GM12878 (cell line): Measurements from ENCODE around the gene EFCAB7. TPM values are rescaled to one million over a fixed set of nuclear protein-coding genes. Genes with fewer than 3 reads are reported as not detected.

Experiments used
- ATAC-seq: fragments of 200-7000 bp; cut with Tn5 transposase; 3 replicates; pipeline ENCODE4 v1.9.1; 2020; ENCODE audit warnings: mild to moderate bottlenecking, moderate library complexity
- BruUV-seq: library from RNA; stranded (reverse); fragments of 400-500 nt; replicated peaks from 2 replicates; lab custom pipeline; 2021; lab: Mats Ljungman, UMichigan
- CTCF ChIA-PET: fragments of 300-600 bp; sonication (Branson Sonifier 250); formaldehyde crosslinking; extraction: SDS; loops from one replicate; lab custom pipeline; 2021; ENCODE audit warnings: inconsistent platforms; lab: Yijun Ruan, JAX
- POLR2A ChIA-PET: fragments of 350-600 bp; formaldehyde crosslinking; extraction: SDS; loops from one replicate; lab custom pipeline; 2021; ENCODE audit warnings: inconsistent platforms; lab: Charles Lee
- RAD21 ChIA-PET: fragments of 300-600 bp; sonication (Branson Sonifier 250); formaldehyde crosslinking; loops from one replicate; lab custom pipeline; 2023; ENCODE audit warnings: antibody characterized with exemption; ENCODE audit not compliant: unreplicated experiment; lab: Charles Lee
- SMC1A ChIA-PET: fragments of 300-600 bp; sonication (Branson Sonifier 250); formaldehyde crosslinking; loops from one replicate; lab custom pipeline; 2023; ENCODE audit not compliant: unreplicated experiment, uncharacterized antibody; lab: Charles Lee
- DNase-seq: peaks from one replicate; pipeline ENCODE4 v3.0.0-alpha.2; 2011; ENCODE audit warnings: low read depth, low spot score
- FAIRE-seq: peaks from 3 replicates; lab custom pipeline; 2011; peaks lifted over from hg19 to GRCh38; lab: Jason Lieb, UNC
- H2AFZ ChIP-seq: 2 replicates; pipeline ENCODE4 v1.6.0; 2011; ENCODE audit warnings: low read depth, low read length, control low read depth; ENCODE audit not compliant: control insufficient read depth
- H3K27ac ChIP-seq: 2 replicates; pipeline ENCODE4 v1.5.1; 2011; ENCODE audit warnings: control low read depth; ENCODE audit not compliant: control insufficient read depth, insufficient read depth
- H3K27me3 ChIP-seq, 2 experiments: replicated peaks in 1 of 2; 2 replicates each; pipeline versions ENCODE4 v1.6.0 to v1.6.1; 2011; ENCODE audit warnings: low read length in 1 of 2; ENCODE audit not compliant: control insufficient read depth in 2 of 2, insufficient read depth in 2 of 2
- H3K36me3 ChIP-seq, 2 experiments: 2 replicates each; pipeline ENCODE4 v1.5.1; 2011; ENCODE audit warnings: low read length in 1 of 2; ENCODE audit not compliant: control insufficient read depth in 2 of 2, insufficient read depth in 2 of 2
- H3K4me1 ChIP-seq: 2 replicates; pipeline ENCODE4 v1.6.1; 2011; ENCODE audit warnings: mild to moderate bottlenecking, low read length, moderate library complexity, mixed read lengths; ENCODE audit not compliant: control insufficient read depth, insufficient read depth
- H3K4me2 ChIP-seq: 2 replicates; pipeline ENCODE4 v1.6.0; 2011; ENCODE audit warnings: control low read depth; ENCODE audit not compliant: control insufficient read depth, insufficient read depth
- H3K4me3 ChIP-seq: fragments of 200-600 bp; sonication (generic); 2 replicates; pipeline ENCODE4 v1.5.1; 2016
- H3K79me2 ChIP-seq: 2 replicates; pipeline ENCODE4 v1.6.0; 2011; ENCODE audit warnings: low read length; ENCODE audit not compliant: control insufficient read depth, insufficient read depth
- H3K9ac ChIP-seq: 2 replicates; pipeline ENCODE4 v1.8.0; 2011; ENCODE audit warnings: low read length, control low read depth, mixed read lengths; ENCODE audit not compliant: control insufficient read depth, insufficient read depth
- H3K9me3 ChIP-seq: replicated peaks from 3 replicates; pipeline ENCODE4 v1.5.1; 2011; ENCODE audit warnings: mild to moderate bottlenecking, low read length; ENCODE audit not compliant: control insufficient read depth, insufficient read depth
- H4K20me1 ChIP-seq: 2 replicates; pipeline ENCODE4 v1.6.0; 2011; ENCODE audit not compliant: control insufficient read depth, insufficient read depth
- CTCF ChIP-seq, 3 experiments: IDR thresholded peaks in 2 of 3; conservative IDR thresholded peaks in 1 of 3; 2 replicates each; pipeline ENCODE4 v1.5.1; 2011; ENCODE audit warnings: low read depth in 3 of 3, low read length in 3 of 3, mild to moderate bottlenecking in 3 of 3, control low read depth in 2 of 3, moderate library complexity in 2 of 3, inconsistent platforms in 1 of 3, mixed read lengths in 1 of 3; ENCODE audit not compliant: control insufficient read depth in 2 of 3, insufficient read depth in 1 of 3; ENCODE audit errors: extremely low read depth in 1 of 3
- IKZF2 ChIP-seq, 2 experiments: fragments of 450-650 bp; IDR thresholded peaks; 2 replicates each; pipeline ENCODE4 v1.6.1; 2017; ENCODE audit warnings: mild to moderate bottlenecking in 2 of 2, moderate library complexity in 2 of 2
- NFXL1 ChIP-seq: fragments of 450-650 bp; IDR thresholded peaks from 2 replicates; pipeline ENCODE4 v1.6.1; 2017; ENCODE audit warnings: antibody characterized with exemption, mild to moderate bottlenecking, borderline replicate concordance
- NR2C1 ChIP-seq: fragments of 450-650 bp; IDR thresholded peaks from 2 replicates; pipeline ENCODE4 v1.6.1; 2017; ENCODE audit warnings: antibody characterized with exemption, mild to moderate bottlenecking, moderate library complexity
- PAX5 ChIP-seq: IDR thresholded peaks from 2 replicates; pipeline ENCODE4 v1.6.1; 2011; ENCODE audit warnings: low read depth, low read length, borderline replicate concordance
- STAT1 ChIP-seq: fragments of 450-650 bp; conservative IDR thresholded peaks from 2 replicates; pipeline ENCODE4 v1.6.1; 2014; ENCODE audit warnings: antibody characterized with exemption, mild to moderate bottlenecking
- in situ Hi-C: fragments of 300-500 bp; cut with MboI; formaldehyde crosslinking; loops from 9 replicates; pipeline ENCODE4 v1.14.3; 2018; ENCODE audit warnings: mixed read lengths
- intact Hi-C: fragments of 100-400 bp; cut with micrococcal nuclease; formaldehyde crosslinking; loops from one replicate; pipeline ENCODE4 v1.14.2; 2022; ENCODE audit not compliant: unreplicated experiment
- polyA plus RNA-seq, 11 experiments: library from polyadenylated mRNA; depleted of rRNA in 4 of 11; unstranded in 6 of 11; stranded (reverse) in 5 of 11; fragments of >200 nt; fragmentation: Nextera tagmentation in 4 of 11; fragmentation: Illumina TruSeq in 1 of 11; extraction: Ambion mirVana in 4 of 11; extraction: Trizol in 1 of 11; gene quantifications; 1 replicate in 1 of 11; 2 replicates in 10 of 11; pipeline versions ENCODE4 v1.2.1 to v1.2.3, GENCODE V29; 2011 to 2016; ENCODE audit warnings: inconsistent platforms in 2 of 11, missing spikeins in 2 of 11, low read depth in 1 of 11
- total RNA-seq, 4 experiments: library from RNA; depleted of rRNA in 3 of 4; stranded (reverse); fragments of >200 nt in 3 of 4; fragmentation: Illumina TruSeq in 1 of 4; extraction: Trizol in 1 of 4; gene quantifications; 2 replicates each; pipeline versions ENCODE4 v1.2.1 to v1.2.3, GENCODE V29; 2013 to 2021

The EFCAB7 gene
- total and polyA plus RNA-seq, 10 of the 15 experiments (the other 5 are each of a cell fraction or from before 2014, with no cell fraction given): 4.4 to 9.8 (median 5.7) TPM

GRCh38 chr1:63545780-63546179 is 22.5 kb downstream of the EFCAB7 start:
- CTCF ChIA-PET: interaction anchor here (1.3 kb wide), 1 partner anchor 9 kb away, joined by 5 read pairs; no protein-coding TSS in a partner anchor
- Histone ChIP-seq H2AFZ (no peak overlapping the region), H3K9me3 (no peaks in the 10 kb centered on the region), H3K79me2 (no peaks in the 10 kb centered on the region), H3K4me3 (no peak overlapping the region), H3K4me1 (no peaks in the 10 kb centered on the region), H3K27me3 (no peaks in the 10 kb centered on the region), H3K36me3 (no peaks in the 10 kb centered on the region), H3K27ac (no peak overlapping the region), H3K9ac (no peak overlapping the region), H3K4me2 (no peak overlapping the region), H4K20me1 (no peaks in the 10 kb centered on the region)
- RAD21 ChIA-PET: no interaction called here
- no peak for FAIRE-seq
- SMC1A ChIA-PET: interaction anchor here (0.6 to 1.1 kb wide), 2 partner anchors 26 to 77 kb away, joined by 3 to 4 read pairs; no protein-coding TSS in a partner anchor
- in situ Hi-C loops (no loop called here), intact Hi-C loops (no loop called here)
- no peak for TF ChIP-seq NR2C1
- no peak for TF ChIP-seq IKZF2 (IDR thresholded peaks at IDR 0.05)
- no peak for TF ChIP-seq NFXL1
- no peak for TF ChIP-seq STAT1
- TF ChIP-seq CTCF (IDR thresholded peaks at IDR 0.05 in 2 of 3, conservative IDR thresholded peaks at IDR 0.05 in 1 of 3; ENCODE audit: control insufficient read depth in 2 of 3, extremely low read depth in 1 of 3, insufficient read depth in 1 of 3, low read depth in 3 of 3, low read length in 3 of 3): no peak
- TF ChIP-seq PAX5: no peak
- DNase-seq: no peak
- POLR2A ChIA-PET: no interaction called here
- no peak for ATAC-seq
- BruUV-seq: no TSS peak
